Measurements from ENCODE around the gene LSM14B. TPM values are rescaled to one million over a fixed set of nuclear protein-coding genes. Genes with fewer than 3 reads are reported as not detected.
A peak's percentile ranks its signal among the peaks of the same experiment; 100 is the strongest.

Gene LSM14B
- total RNA-seq, 2 donors from 2014 or later: 26.1 to 26.8 TPM

- TF ChIP-seq CTCF (IDR thresholded peaks at IDR 0.05): peak; percentile 68 to 80
- Histone ChIP-seq H3K4me3 (no peak overlapping the region), H3K4me1 (peaks cover 0 to 57% of the 10 kb centered on the region in 2 donors), H3K36me3 (peaks cover 90% of the 10 kb centered on the region), H3K27ac (no peak overlapping the region), H3K9me3 (no peaks in the 10 kb centered on the region), H3K27me3 (no peaks in the 10 kb centered on the region)
- DNase-seq (ENCODE audit: low spot score): peak; percentile 79
These were observed 14.2 kb downstream of the LSM14B start for GRCh38 chr20:62136283-62137091.

- Histone ChIP-seq H3K27me3 (no peaks in the 10 kb centered on the region), H3K4me1 (peaks cover 0 to 57% of the 10 kb centered on the region in 2 donors), H3K9me3 (no peaks in the 10 kb centered on the region), H3K27ac (no peak overlapping the region), H3K4me3 (no peak overlapping the region), H3K36me3 (peaks cover 85% of the 10 kb centered on the region)
- no peak for DNase-seq (ENCODE audit: low spot score)
- no peak for TF ChIP-seq CTCF (IDR thresholded peaks at IDR 0.05)
These were observed 14.8 kb downstream of the LSM14B start for GRCh38 chr20:62137092-62137384.

GRCh38 chr20:62137478-62138203 is 15.4 kb downstream of the LSM14B start:
- TF ChIP-seq CTCF (IDR thresholded peaks at IDR 0.05): no peak
- H3K27me3 ChIP-seq: no peaks in the 10 kb centered on the region
- H3K36me3 ChIP-seq: peaks cover 80% of the 10 kb centered on the region
- H3K4me3 ChIP-seq: no peak overlapping the region
- DNase-seq (ENCODE audit: low spot score): no peak
- peaks cover 0 to 53% of the 10 kb centered on the region in 2 donors for H3K4me1 ChIP-seq
- H3K9me3 ChIP-seq: no peaks in the 10 kb centered on the region
- no peak overlapping the region for H3K27ac ChIP-seq

GRCh38 chr20:62138204-62138543 is 15.9 kb downstream of the LSM14B start:
- no peak for DNase-seq (ENCODE audit: low spot score)
- Histone ChIP-seq H3K4me1 (peaks cover 0 to 48% of the 10 kb centered on the region in 2 donors), H3K4me3 (no peak overlapping the region), H3K27me3 (no peaks in the 10 kb centered on the region), H3K9me3 (no peaks in the 10 kb centered on the region), H3K36me3 (peaks cover 75% of the 10 kb centered on the region), H3K27ac (no peak overlapping the region)
- TF ChIP-seq CTCF (IDR thresholded peaks at IDR 0.05): no peak

GRCh38 chr20:62138912-62139311 is 16.6 kb downstream of the LSM14B start:
- Histone ChIP-seq H3K4me3 (no peak overlapping the region), H3K4me1 (peaks cover 0 to 40% of the 10 kb centered on the region in 2 donors), H3K27me3 (no peaks in the 10 kb centered on the region), H3K36me3 (peaks cover 70% of the 10 kb centered on the region), H3K9me3 (no peaks in the 10 kb centered on the region), H3K27ac (no peak overlapping the region)
- TF ChIP-seq CTCF (IDR thresholded peaks at IDR 0.05): no peak
- no peak for DNase-seq (ENCODE audit: low spot score)

Measured in right atrium auricular region (tissue), 2 donors.